ENCODE measurements around the gene AGAP2.

DNA sequence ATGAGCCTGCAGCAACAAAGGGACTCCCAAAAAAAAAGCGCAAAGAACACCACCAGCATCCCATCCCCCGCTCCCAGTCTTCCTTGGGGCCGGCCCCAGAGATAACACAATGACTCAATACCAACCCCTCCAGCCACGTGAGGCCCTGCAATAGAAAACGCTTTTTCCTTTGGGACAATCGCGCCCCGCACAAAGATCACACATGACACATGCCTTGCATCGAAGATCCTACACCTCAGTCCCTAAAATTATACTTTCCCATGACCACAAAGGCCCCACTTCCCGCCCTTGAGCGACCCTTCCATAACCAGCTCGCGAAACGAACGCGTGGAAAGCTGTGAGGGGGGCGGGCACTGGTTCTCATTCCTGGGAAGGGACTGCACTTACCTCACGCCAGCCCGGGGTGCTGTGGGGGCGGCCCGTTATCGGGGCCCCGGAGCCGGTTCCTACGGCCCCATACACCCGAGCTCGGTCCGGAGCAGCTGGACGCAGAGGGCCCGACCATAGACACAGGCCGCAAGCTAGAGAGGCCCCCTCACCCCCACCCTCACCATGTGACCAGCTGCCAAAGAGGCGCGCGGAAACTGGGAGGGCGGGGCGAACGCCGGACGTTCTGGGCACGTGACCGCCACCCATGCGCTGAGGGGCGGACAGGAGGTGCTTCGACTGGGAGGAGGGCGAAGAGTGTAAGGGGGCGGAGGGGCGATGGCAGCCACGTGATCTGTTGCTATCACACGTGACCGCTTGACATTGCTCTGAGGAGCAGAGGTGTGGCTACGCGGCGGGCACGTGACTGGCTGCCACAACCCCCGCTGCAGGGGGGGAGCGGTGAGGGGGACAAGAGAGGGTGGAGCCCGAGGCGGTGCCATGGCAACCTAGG, 13.5 kb upstream of the AGAP2 start, which contains the start of gene CDK4:
- TF ChIP-seq, protein P1, sequence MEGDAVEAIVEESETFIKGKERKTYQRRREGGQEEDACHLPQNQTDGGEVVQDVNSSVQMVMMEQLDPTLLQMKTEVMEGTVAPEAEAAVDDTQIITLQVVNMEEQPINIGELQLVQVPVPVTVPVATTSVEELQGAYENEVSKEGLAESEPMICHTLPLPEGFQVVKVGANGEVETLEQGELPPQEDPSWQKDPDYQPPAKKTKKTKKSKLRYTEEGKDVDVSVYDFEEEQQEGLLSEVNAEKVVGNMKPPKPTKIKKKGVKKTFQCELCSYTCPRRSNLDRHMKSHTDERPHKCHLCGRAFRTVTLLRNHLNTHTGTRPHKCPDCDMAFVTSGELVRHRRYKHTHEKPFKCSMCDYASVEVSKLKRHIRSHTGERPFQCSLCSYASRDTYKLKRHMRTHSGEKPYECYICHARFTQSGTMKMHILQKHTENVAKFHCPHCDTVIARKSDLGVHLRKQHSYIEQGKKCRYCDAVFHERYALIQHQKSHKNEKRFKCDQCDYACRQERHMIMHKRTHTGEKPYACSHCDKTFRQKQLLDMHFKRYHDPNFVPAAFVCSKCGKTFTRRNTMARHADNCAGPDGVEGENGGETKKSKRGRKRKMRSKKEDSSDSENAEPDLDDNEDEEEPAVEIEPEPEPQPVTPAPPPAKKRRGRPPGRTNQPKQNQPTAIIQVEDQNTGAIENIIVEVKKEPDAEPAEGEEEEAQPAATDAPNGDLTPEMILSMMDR (IDR thresholded peaks at IDR 0.05): no peak
- TF ChIP-seq POLR2A (IDR thresholded peaks at IDR 0.05): peak in 1 of 2 donors; percentile 68

Measured in vagina (tissue), 2 donors.